A673 (cell line): ENCODE measurements around the gene SLC12A1.

Experiments used
- CTCF ChIP-seq: fragments of 300-800, 200-600 bp; sonication (generic); conservative IDR thresholded peaks from 2 replicates; pipeline ENCODE4 v1.5.1; 2017; ENCODE audit warnings: low read depth, mild to moderate bottlenecking, antibody characterized with exemption, low read length, moderate library complexity, mixed read lengths
- EZH2 ChIP-seq: fragments of 200-600 bp; sonication (generic); IDR thresholded peaks from 2 replicates; pipeline ENCODE4 v1.6.1; 2017; ENCODE audit warnings: borderline replicate concordance, low read depth, mild to moderate bottlenecking, mixed read lengths, antibody characterized with exemption, low read length; ENCODE audit not compliant: poor library complexity, severe bottlenecking

- TF ChIP-seq EZH2 (no peak), CTCF (no peak)
Observed at GRCh38 chr15:48191574-48192225, 14.4 kb upstream of the SLC12A1 start, which contains the start of gene CTXN2.
